OCI-LY1 (cell line): ENCODE measurements around the gene ZNF334.

Experiments used
- H2AFZ ChIP-seq: fragments of 200-600 bp; sonication (generic), shearing (Covaris generic); 2 replicates; pipeline ENCODE4 v1.6.0; 2014; ENCODE audit warnings: antibody characterized with exemption, mild to moderate bottlenecking, low read length
- H3F3A ChIP-seq: fragments of 200-600 bp; sonication (generic), shearing (Covaris generic); 2 replicates; pipeline ENCODE4 v1.6.0; 2014; ENCODE audit warnings: mild to moderate bottlenecking, antibody characterized with exemption, low read length, moderate library complexity; ENCODE audit not compliant: insufficient read depth
- H3K27ac ChIP-seq: fragments of 200-600 bp; sonication (generic); 2 replicates; pipeline ENCODE4 v1.5.1; 2014; ENCODE audit warnings: low read length, mixed run types, mild to moderate bottlenecking, low read depth; ENCODE audit not compliant: poor library complexity, severe bottlenecking
- H3K27me3 ChIP-seq: fragments of 200-600 bp; sonication (generic); 2 replicates; pipeline ENCODE4 v1.6.0; 2014; ENCODE audit warnings: antibody characterized with exemption, mild to moderate bottlenecking, low read length, moderate library complexity; ENCODE audit not compliant: insufficient read depth
- H3K36me3 ChIP-seq: fragments of 200-600 bp; sonication (generic); 2 replicates; pipeline ENCODE4 v1.6.1; 2014; ENCODE audit warnings: mild to moderate bottlenecking, antibody characterized with exemption, low read length, moderate library complexity, mixed read lengths; ENCODE audit not compliant: insufficient read depth
- H3K4me1 ChIP-seq: fragments of 200-600 bp; sonication (generic); 2 replicates; pipeline ENCODE4 v1.5.1; 2014; ENCODE audit warnings: mild to moderate bottlenecking, low read length, moderate library complexity; ENCODE audit not compliant: insufficient read depth, severe bottlenecking
- H3K4me2 ChIP-seq: fragments of 200-600 bp; sonication (generic), shearing (Covaris generic); 2 replicates; pipeline ENCODE4 v1.6.1; 2014; ENCODE audit warnings: low read length
- H3K4me3 ChIP-seq: fragments of 200-600 bp; sonication (generic); 2 replicates; pipeline ENCODE4 v1.5.1; 2014; ENCODE audit warnings: low read length, low read depth, mild to moderate bottlenecking, mixed read lengths; ENCODE audit not compliant: poor library complexity, severe bottlenecking
- H3K79me2 ChIP-seq: fragments of 200-600 bp; shearing (Covaris generic); 2 replicates; pipeline ENCODE4 v1.6.1; 2016; ENCODE audit warnings: mixed run types, low read length, mixed read lengths; ENCODE audit not compliant: insufficient read depth
- H3K9ac ChIP-seq: fragments of 200-600 bp; sonication (generic), shearing (Covaris generic); 2 replicates; pipeline ENCODE4 v1.6.1; 2014; ENCODE audit warnings: mild to moderate bottlenecking, low read length, mixed read lengths
- H3K9me2 ChIP-seq: fragments of 200-600 bp; sonication (generic), shearing (Covaris generic); 2 replicates; pipeline ENCODE4 v1.6.1; 2014; ENCODE audit warnings: low read depth, mild to moderate bottlenecking, low read length, mixed read lengths
- H3K9me3 ChIP-seq: fragments of 200-600 bp; shearing (Covaris generic); 2 replicates; pipeline ENCODE4 v1.6.1; 2014; ENCODE audit warnings: low read length, mixed read lengths
- H4K20me1 ChIP-seq: fragments of 200-600 bp; sonication (generic), shearing (Covaris generic); 2 replicates; pipeline ENCODE4 v1.6.0; 2016; ENCODE audit warnings: mild to moderate bottlenecking, low read length; ENCODE audit not compliant: insufficient read depth
- CTCF ChIP-seq: fragments of 200-600 bp; sonication (generic), shearing (Covaris generic); IDR thresholded peaks from 2 replicates; pipeline ENCODE4 v1.5.1; 2017; ENCODE audit warnings: mild to moderate bottlenecking, antibody characterized with exemption, low read length, moderate library complexity, mixed read lengths
- EZH2 ChIP-seq: fragments of 200-600 bp; sonication (generic), shearing (Covaris generic); IDR thresholded peaks from 2 replicates; pipeline ENCODE4 v1.8.0; 2017; ENCODE audit warnings: borderline replicate concordance, mixed run types, mild to moderate bottlenecking, antibody characterized with exemption, low read length, moderate library complexity, mixed read lengths

Gene ZNF334

GRCh38 chr20:46519471-46520068, 6.2 kb upstream of the ZNF334 start:
- no peak overlapping the region for H3K4me2 ChIP-seq
- no peaks in the 10 kb centered on the region for H3K79me2 ChIP-seq
- H3F3A ChIP-seq = no peaks in the 10 kb centered on the region
- H4K20me1 ChIP-seq = no peaks in the 10 kb centered on the region
- H3K27me3 ChIP-seq = no peaks in the 10 kb centered on the region
- H3K9ac ChIP-seq = no peak overlapping the region
- no peaks in the 10 kb centered on the region for H3K9me3 ChIP-seq
- H3K4me3 ChIP-seq = no peak overlapping the region
- TF ChIP-seq EZH2 = no peak
- TF ChIP-seq CTCF = no peak
- no peaks in the 10 kb centered on the region for H3K4me1 ChIP-seq
- no peaks in the 10 kb centered on the region for H3K36me3 ChIP-seq
- no peak overlapping the region for H2AFZ ChIP-seq
- no peak overlapping the region for H3K27ac ChIP-seq
- H3K9me2 ChIP-seq = no peaks in the 10 kb centered on the region

- H3K4me1 ChIP-seq = no peaks in the 10 kb centered on the region
- H3K36me3 ChIP-seq = no peaks in the 10 kb centered on the region
- no peaks in the 10 kb centered on the region for H4K20me1 ChIP-seq
- H3K79me2 ChIP-seq = no peaks in the 10 kb centered on the region
- H3K4me3 ChIP-seq = no peak overlapping the region
- H2AFZ ChIP-seq = no peak overlapping the region
- no peak overlapping the region for H3K27ac ChIP-seq
- no peaks in the 10 kb centered on the region for H3K27me3 ChIP-seq
- TF ChIP-seq CTCF (no peak), EZH2 (no peak)
- no peak overlapping the region for H3K9ac ChIP-seq
- H3K9me2 ChIP-seq = no peaks in the 10 kb centered on the region
- H3K9me3 ChIP-seq = no peaks in the 10 kb centered on the region
- no peak overlapping the region for H3K4me2 ChIP-seq
- H3F3A ChIP-seq = no peaks in the 10 kb centered on the region
Measured at GRCh38 chr20:46509523-46509922, 3.8 kb downstream of the ZNF334 start.

GRCh38 chr20:46507760-46508407, 5.5 kb downstream of the ZNF334 start:
- H4K20me1 ChIP-seq = no peaks in the 10 kb centered on the region
- H3K9ac ChIP-seq = no peak overlapping the region
- H2AFZ ChIP-seq = no peak overlapping the region
- H3K4me2 ChIP-seq = no peak overlapping the region
- H3K9me2 ChIP-seq = no peaks in the 10 kb centered on the region
- no peaks in the 10 kb centered on the region for H3K4me1 ChIP-seq
- H3K27ac ChIP-seq = no peak overlapping the region
- TF ChIP-seq EZH2 (no peak), CTCF (no peak)
- peaks cover 2% of the 10 kb centered on the region; the same call in 1 of the 2 replicates for H3K9me3 ChIP-seq
- no peak overlapping the region for H3K4me3 ChIP-seq
- H3K27me3 ChIP-seq = no peaks in the 10 kb centered on the region
- no peaks in the 10 kb centered on the region for H3K79me2 ChIP-seq
- H3F3A ChIP-seq = no peaks in the 10 kb centered on the region
- no peaks in the 10 kb centered on the region for H3K36me3 ChIP-seq
